Kidney tubule cell (primary cell): ENCODE measurements around the gene CDC42EP1.
"Not testable (repeated sequence)": the region's sequence is repeated elsewhere in the genome, so short reads cannot be mapped to it uniquely, and the experiment has no call there.

ENCODE experiments used
- DNase-seq: peaks from one replicate; pipeline ENCODE4 v3.0.0-alpha.2; 2018; ENCODE audit warnings: low spot score

CDC42EP1 gene

GRCh38 chr22:37559901-37560607 is at the start of gene CDC42EP1:
TSS of gene CDC42EP1 (plus strand) at chr22:37560480. CDS start at chr22:37566350, 5,870 bp downstream.
- peak; percentile 65 for DNase-seq

GRCh38 chr22:37511395-37512104 is 48.7 kb upstream of the CDC42EP1 start:
- DNase-seq = no peak

GRCh38 chr22:37514526-37515051 is 45.7 kb upstream of the CDC42EP1 start:
- DNase-seq = no peak

- DNase-seq = no peak
Observed at GRCh38 chr22:37515901-37516300, 44.4 kb upstream of the CDC42EP1 start.

GRCh38 chr22:37516456-37516855 is 43.8 kb upstream of the CDC42EP1 start:
- no peak for DNase-seq

GRCh38 chr22:37517826-37518450 is 42.3 kb upstream of the CDC42EP1 start:
- DNase-seq = no peak

- DNase-seq = no peak
Observed at GRCh38 chr22:37518509-37519267, 41.6 kb upstream of the CDC42EP1 start.

GRCh38 chr22:37519268-37520195 is 40.7 kb upstream of the CDC42EP1 start, which contains the start of gene CARD10:
TSS of gene CARD10 (minus strand) at chr22:37519415. CDS start at chr22:37519200, 215 bp downstream.
- DNase-seq = peak; percentile 68

GRCh38 chr22:37520776-37521191 is 39.5 kb upstream of the CDC42EP1 start:
- DNase-seq = no peak

- DNase-seq = no peak
Observed at GRCh38 chr22:37521236-37521739, 39.0 kb upstream of the CDC42EP1 start.

GRCh38 chr22:37522482-37522881 is 37.8 kb upstream of the CDC42EP1 start:
- no peak for DNase-seq

GRCh38 chr22:37525073-37525745 is 35.1 kb upstream of the CDC42EP1 start:
- DNase-seq = peak; percentile 88

GRCh38 chr22:37525746-37526350 is 34.4 kb upstream of the CDC42EP1 start:
- DNase-seq = no peak

GRCh38 chr22:37526376-37526775 is 33.9 kb upstream of the CDC42EP1 start:
- DNase-seq = no peak

GRCh38 chr22:37527081-37527752 is 33.1 kb upstream of the CDC42EP1 start:
- DNase-seq = not testable (repeated sequence)

- DNase-seq = not testable (repeated sequence)
Observed at GRCh38 chr22:37527952-37528351, 32.3 kb upstream of the CDC42EP1 start.

GRCh38 chr22:37529652-37530345 is 30.5 kb upstream of the CDC42EP1 start:
- DNase-seq = no peak

GRCh38 chr22:37533995-37534394 is 26.3 kb upstream of the CDC42EP1 start:
- no peak for DNase-seq
